HEK293 (cell line): ENCODE measurements around the gene HEXIM1.

ENCODE experiments used
- CTCF ChIA-PET: fragments of 350-600 bp; formaldehyde crosslinking; extraction: SDS; loops from one replicate; lab custom pipeline; 2021; ENCODE audit warnings: antibody characterized with exemption; lab: Yijun Ruan, JAX
- POLR2A ChIA-PET: fragments of 300-600 bp; formaldehyde crosslinking; extraction: SDS; loops from one replicate; lab custom pipeline; 2020; ENCODE audit warnings: antibody characterized with exemption, inconsistent platforms; lab: Yijun Ruan, JAX
- H3K27ac ChIP-seq: fragments of 200-500 bp; sonication (Bioruptor generic); 2 replicates; pipeline ENCODE4 v1.5.1; 2014; ENCODE audit warnings: low read depth, low read length, control low read depth, inconsistent platforms; ENCODE audit errors: extremely low read depth
- H3K36me3 ChIP-seq, 2 experiments: fragments of 200-500 bp in 1 of 2; sonication (Bioruptor generic) in 1 of 2; 1 replicate in 1 of 2; 2 replicates in 1 of 2; pipeline ENCODE4 v1.5.1; 2014 to 2017; ENCODE audit warnings: inconsistent platforms in 2 of 2, low read length in 2 of 2; ENCODE audit not compliant: control insufficient read depth in 2 of 2, insufficient read depth in 1 of 2
- H3K4me1 ChIP-seq: fragments of 200-500 bp; sonication (Bioruptor generic); 2 replicates; pipeline ENCODE4 v1.5.1; 2014; ENCODE audit warnings: mild to moderate bottlenecking, low read length, inconsistent platforms; ENCODE audit not compliant: control insufficient read depth, insufficient read depth
- H3K4me3 ChIP-seq: 2 replicates; pipeline ENCODE4 v1.5.1; 2011; ENCODE audit warnings: low read depth, mild to moderate bottlenecking, control low read depth, low read length, moderate library complexity
- H3K9me3 ChIP-seq: fragments of 200-500 bp; sonication (Bioruptor generic); 2 replicates; pipeline ENCODE4 v1.5.1; 2014; ENCODE audit warnings: low read depth, low read length, inconsistent platforms; ENCODE audit not compliant: control insufficient read depth, insufficient read depth
- BCL11B ChIP-seq: fragments of 450-650 bp; formaldehyde crosslinking; IDR thresholded peaks from 2 replicates; pipeline ENCODE4 v1.5.1; 2016; ENCODE audit warnings: low read depth, missing biosample characterization, missing genetic modification characterization
- FEZF1 ChIP-seq: fragments of 450-650 bp; formaldehyde crosslinking; IDR thresholded peaks from 2 replicates; pipeline ENCODE4 v1.5.1; 2016; ENCODE audit warnings: missing biosample characterization, missing genetic modification characterization
- KLF1 ChIP-seq: fragments of 450-650 bp; formaldehyde crosslinking; IDR thresholded peaks from 2 replicates; pipeline ENCODE4 v1.5.1; 2016; ENCODE audit warnings: missing biosample characterization, missing genetic modification characterization
- KLF9 ChIP-seq: fragments of 450-650 bp; formaldehyde crosslinking; IDR thresholded peaks from 2 replicates; pipeline ENCODE4 v1.5.1; 2016; ENCODE audit warnings: missing biosample characterization, missing genetic modification characterization, low read depth
- OSR2 ChIP-seq: fragments of 450-650 bp; formaldehyde crosslinking; IDR thresholded peaks from 2 replicates; pipeline ENCODE4 v1.5.1; 2016; ENCODE audit warnings: missing biosample characterization, missing genetic modification characterization
- SCRT2 ChIP-seq: fragments of 450-650 bp; formaldehyde crosslinking; IDR thresholded peaks from 2 replicates; pipeline ENCODE4 v1.5.1; 2016; ENCODE audit warnings: missing biosample characterization, missing genetic modification characterization
- ZFHX2 ChIP-seq: fragments of 450-650 bp; formaldehyde crosslinking; conservative IDR thresholded peaks from 2 replicates; pipeline ENCODE4 v1.5.1; 2016; ENCODE audit warnings: missing biosample characterization, missing genetic modification characterization
- ZIC2 ChIP-seq: fragments of 450-650 bp; formaldehyde crosslinking; IDR thresholded peaks from 2 replicates; pipeline ENCODE4 v1.5.1; 2016; ENCODE audit warnings: missing biosample characterization, missing genetic modification characterization
- ZNF211 ChIP-seq: fragments of 450-650 bp; formaldehyde crosslinking; IDR thresholded peaks from 2 replicates; pipeline ENCODE4 v1.5.1; 2016; ENCODE audit warnings: low read depth, missing biosample characterization, missing genetic modification characterization
- ZNF394 ChIP-seq: fragments of 450-650 bp; formaldehyde crosslinking; IDR thresholded peaks from 2 replicates; pipeline ENCODE4 v1.5.1; 2016; ENCODE audit warnings: missing biosample characterization, missing genetic modification characterization, mild to moderate bottlenecking, moderate library complexity, borderline replicate concordance
- ZNF433 ChIP-seq: fragments of 450-650 bp; formaldehyde crosslinking; IDR thresholded peaks from 2 replicates; pipeline ENCODE4 v1.5.1; 2016; ENCODE audit warnings: missing biosample characterization, missing genetic modification characterization, low read depth
- ZNF600 ChIP-seq: fragments of 450-650 bp; formaldehyde crosslinking; IDR thresholded peaks from 2 replicates; pipeline ENCODE4 v1.5.1; 2016; ENCODE audit warnings: missing biosample characterization, missing genetic modification characterization
- ZNF776 ChIP-seq: fragments of 450-650 bp; formaldehyde crosslinking; IDR thresholded peaks from 2 replicates; pipeline ENCODE4 v1.5.0; 2017; ENCODE audit warnings: missing biosample characterization, missing genetic modification characterization, borderline replicate concordance
- ZSCAN16 ChIP-seq: fragments of 450-650 bp; formaldehyde crosslinking; IDR thresholded peaks from 2 replicates; pipeline ENCODE4 v1.5.1; 2016; ENCODE audit warnings: missing biosample characterization, missing genetic modification characterization
- TF ChIP-seq, protein P1 (sequence below): fragments of 450-650 bp; formaldehyde crosslinking; IDR thresholded peaks from 2 replicates; pipeline ENCODE4 v1.5.1; 2016; ENCODE audit warnings: missing biosample characterization, missing genetic modification characterization
- TF ChIP-seq, protein P2 (sequence below): fragments of 450-650 bp; IDR thresholded peaks from 2 replicates; pipeline ENCODE4 v1.5.1; 2018; ENCODE audit warnings: missing biosample characterization, mild to moderate bottlenecking, missing genetic modification characterization
- TF ChIP-seq, protein P3 (sequence below): fragments of 450-650 bp; formaldehyde crosslinking; IDR thresholded peaks from 2 replicates; pipeline ENCODE4 v1.5.1; 2016; ENCODE audit warnings: missing biosample characterization, missing genetic modification characterization

Gene HEXIM1

DNA sequence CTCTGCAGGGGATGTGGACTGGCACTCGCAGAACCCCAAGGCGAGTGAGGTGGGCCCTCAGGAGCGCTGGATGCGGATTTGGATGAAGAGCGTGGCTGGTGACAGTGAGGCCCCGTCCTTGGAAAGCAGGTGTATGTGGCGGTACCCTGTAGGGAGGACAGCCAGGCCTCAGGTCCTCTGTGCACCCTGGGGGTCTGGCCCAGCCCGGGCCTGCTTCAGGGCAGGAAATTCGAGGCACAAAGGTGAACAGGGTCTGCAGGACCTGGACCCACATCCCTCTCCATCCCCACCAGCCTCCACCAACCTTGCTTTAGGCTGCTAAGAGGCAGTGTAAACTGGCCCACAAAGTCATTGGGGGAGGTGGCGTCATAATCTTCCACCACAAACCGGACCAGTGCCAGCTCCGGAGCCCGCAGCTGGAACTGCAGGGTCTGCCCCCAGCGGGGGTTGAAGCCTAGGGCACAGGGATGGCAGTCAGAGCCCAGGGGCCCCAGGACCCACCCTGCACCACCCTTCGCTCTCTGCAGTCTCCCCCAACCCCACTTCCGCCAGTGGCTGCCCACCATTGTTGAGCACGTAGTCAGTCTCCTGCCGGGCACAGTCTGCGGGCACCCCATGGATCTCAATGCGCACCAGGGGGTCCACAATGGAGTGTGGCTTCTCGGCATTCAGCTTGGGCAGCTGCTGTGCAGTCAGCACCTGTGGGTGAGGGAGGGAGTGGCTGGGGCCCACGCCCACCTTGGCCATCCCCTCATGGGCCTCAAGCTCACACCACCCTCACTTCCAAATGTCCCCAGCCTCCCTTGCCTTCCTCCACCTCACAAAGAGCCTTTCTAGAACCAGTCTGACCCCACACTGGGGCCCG is 35.5 kb upstream of the HEXIM1 start:
- H3K36me3 ChIP-seq: peaks cover 0 to 55% of the 10 kb centered on the region in 2 experiments; a peak in 1 of 3 replicates
- TF ChIP-seq ZIC2 (peak; percentile 23; the same call in 1 of the 2 replicates), KLF9 (tag by site-specific recombination) (peak; percentile 46; the same call in 1 of the 2 replicates), ZFHX2 (tag by site-specific recombination) (peak; percentile 17; the same call in 1 of the 2 replicates), FEZF1 (tag by site-specific recombination) (no peak), KLF1 (tag by site-specific recombination) (peak; percentile 65), ZNF394 (no peak), ZNF776 (tag by site-specific recombination) (no peak), ZNF600 (tag by site-specific recombination) (peak; percentile 49; the same call in 1 of the 2 replicates)
- TF ChIP-seq, protein P1, sequence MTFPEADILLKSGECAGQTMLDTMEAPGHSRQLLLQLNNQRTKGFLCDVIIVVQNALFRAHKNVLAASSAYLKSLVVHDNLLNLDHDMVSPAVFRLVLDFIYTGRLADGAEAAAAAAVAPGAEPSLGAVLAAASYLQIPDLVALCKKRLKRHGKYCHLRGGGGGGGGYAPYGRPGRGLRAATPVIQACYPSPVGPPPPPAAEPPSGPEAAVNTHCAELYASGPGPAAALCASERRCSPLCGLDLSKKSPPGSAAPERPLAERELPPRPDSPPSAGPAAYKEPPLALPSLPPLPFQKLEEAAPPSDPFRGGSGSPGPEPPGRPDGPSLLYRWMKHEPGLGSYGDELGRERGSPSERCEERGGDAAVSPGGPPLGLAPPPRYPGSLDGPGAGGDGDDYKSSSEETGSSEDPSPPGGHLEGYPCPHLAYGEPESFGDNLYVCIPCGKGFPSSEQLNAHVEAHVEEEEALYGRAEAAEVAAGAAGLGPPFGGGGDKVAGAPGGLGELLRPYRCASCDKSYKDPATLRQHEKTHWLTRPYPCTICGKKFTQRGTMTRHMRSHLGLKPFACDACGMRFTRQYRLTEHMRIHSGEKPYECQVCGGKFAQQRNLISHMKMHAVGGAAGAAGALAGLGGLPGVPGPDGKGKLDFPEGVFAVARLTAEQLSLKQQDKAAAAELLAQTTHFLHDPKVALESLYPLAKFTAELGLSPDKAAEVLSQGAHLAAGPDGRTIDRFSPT (tag by site-specific recombination): peak; percentile 15; the same call in 1 of the 2 replicates
- TF ChIP-seq, protein P2, sequence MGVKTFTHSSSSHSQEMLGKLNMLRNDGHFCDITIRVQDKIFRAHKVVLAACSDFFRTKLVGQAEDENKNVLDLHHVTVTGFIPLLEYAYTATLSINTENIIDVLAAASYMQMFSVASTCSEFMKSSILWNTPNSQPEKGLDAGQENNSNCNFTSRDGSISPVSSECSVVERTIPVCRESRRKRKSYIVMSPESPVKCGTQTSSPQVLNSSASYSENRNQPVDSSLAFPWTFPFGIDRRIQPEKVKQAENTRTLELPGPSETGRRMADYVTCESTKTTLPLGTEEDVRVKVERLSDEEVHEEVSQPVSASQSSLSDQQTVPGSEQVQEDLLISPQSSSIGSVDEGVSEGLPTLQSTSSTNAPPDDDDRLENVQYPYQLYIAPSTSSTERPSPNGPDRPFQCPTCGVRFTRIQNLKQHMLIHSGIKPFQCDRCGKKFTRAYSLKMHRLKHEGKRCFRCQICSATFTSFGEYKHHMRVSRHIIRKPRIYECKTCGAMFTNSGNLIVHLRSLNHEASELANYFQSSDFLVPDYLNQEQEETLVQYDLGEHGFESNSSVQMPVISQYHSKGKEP (tag by site-specific recombination): no peak
- no peaks in the 10 kb centered on the region for H3K9me3 ChIP-seq
- H3K4me1 ChIP-seq: no peaks in the 10 kb centered on the region
- ChIA-PET CTCF (interaction anchor here (1.0 to 1.8 kb wide), 3 partner anchors 14 to 85 kb away, joined by 4 to 9 read pairs (median 8); partner anchors contain the start of gene ACBD4), POLR2A (interaction anchor here (1.1 to 1.5 kb wide), 2 partner anchors 15 to 50 kb away, joined by 3 to 4 read pairs; no protein-coding TSS in a partner anchor)
- H3K4me3 ChIP-seq: no peak overlapping the region
- H3K27ac ChIP-seq: no peak overlapping the region

DNA sequence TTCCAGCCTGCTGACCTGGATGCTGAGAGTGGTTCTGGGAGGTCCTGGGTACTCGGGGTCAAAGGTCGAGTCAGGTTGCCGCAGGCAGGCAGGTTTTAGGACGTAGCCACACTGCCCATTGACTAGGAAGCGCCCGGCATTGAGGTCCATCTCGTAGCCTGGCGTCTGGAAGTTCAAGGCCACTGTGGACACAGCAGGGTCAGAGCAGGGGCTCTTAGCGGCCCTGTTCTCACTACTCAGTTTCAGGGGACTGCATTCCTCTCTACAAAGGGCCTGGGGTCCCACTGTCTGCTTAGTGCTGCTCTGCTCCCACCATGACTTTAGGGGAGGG is 34.9 kb upstream of the HEXIM1 start:
- CTCF ChIA-PET: interaction anchor here (0.9 kb wide), 1 partner anchor 193 kb away, joined by 3 read pairs; no protein-coding TSS in a partner anchor
- POLR2A ChIA-PET: no interaction called here
- peaks cover 0 to 55% of the 10 kb centered on the region in 2 experiments; a peak in 1 of 3 replicates for H3K36me3 ChIP-seq
- no peaks in the 10 kb centered on the region for H3K9me3 ChIP-seq
- H3K4me3 ChIP-seq: no peak overlapping the region
- no peak overlapping the region for H3K27ac ChIP-seq
- TF ChIP-seq ZNF211 (tag by site-specific recombination) (no peak), BCL11B (tag by site-specific recombination) (0 out of 2 replicates have a peak, but pooled peaks have one; percentile 38), ZNF433 (tag by site-specific recombination) (no peak)
- H3K4me1 ChIP-seq: no peaks in the 10 kb centered on the region

DNA sequence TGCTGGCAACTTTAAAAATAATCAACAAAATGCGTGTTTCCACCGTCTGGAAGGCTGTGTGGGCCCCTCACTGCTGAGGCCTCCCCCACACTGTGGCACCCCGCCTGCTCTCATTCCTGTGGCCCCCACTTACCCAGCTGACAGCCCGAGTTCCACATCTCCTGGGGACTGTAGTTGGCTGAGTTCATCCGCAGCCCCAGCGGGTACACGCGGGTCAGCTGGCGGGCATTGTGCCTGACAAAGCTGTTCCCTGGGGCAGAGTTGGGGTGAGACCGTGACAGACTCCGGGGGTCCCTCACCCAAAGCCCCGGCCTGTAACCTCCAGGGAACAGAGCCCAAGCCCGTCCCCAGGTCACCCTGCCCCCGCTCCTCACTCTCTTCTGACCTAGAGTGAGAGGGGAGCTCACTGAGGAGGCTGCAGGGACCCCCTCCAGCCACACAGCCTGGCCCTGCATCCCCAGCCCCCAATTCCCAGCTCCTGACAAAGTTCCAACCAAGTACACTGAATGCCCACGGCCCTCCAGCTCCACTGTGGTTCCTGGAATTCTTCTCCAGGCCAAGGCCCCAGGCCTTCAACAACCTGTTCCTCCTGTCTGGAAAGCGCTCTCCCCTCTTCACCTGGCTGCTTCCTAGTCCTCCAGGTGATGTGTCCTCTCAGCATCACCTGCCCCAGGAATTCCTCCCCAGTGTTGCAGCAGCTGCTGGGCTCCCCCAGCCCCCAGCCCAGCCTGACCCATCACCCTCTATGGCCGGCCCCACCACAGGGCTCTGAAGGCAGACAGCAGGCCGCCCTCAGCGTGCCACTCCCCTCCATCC is 34.0 kb upstream of the HEXIM1 start:
- TF ChIP-seq SCRT2 (peak; percentile 47; the same call in 1 of the 2 replicates), ZIC2 (peak; percentile 19; the same call in 1 of the 2 replicates), OSR2 (tag by site-specific recombination) (no peak), ZSCAN16 (no peak)
- TF ChIP-seq, protein P3, sequence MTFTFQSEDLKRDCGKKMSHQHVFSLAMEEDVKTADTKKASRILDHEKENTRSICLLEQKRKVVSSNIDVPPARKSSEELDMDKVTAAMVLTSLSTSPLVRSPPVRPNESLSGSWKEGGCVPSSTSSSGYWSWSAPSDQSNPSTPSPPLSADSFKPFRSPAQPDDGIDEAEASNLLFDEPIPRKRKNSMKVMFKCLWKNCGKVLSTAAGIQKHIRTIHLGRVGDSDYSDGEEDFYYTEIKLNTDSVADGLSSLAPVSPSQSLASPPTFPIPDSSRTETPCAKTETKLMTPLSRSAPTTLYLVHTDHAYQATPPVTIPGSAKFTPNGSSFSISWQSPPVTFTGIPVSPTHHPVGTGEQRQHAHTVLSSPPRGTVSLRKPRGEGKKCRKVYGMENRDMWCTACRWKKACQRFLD (tag by site-specific recombination): no peak
- TF ChIP-seq, all 188 proteins: peak for 2
- H3K27ac ChIP-seq: no peak overlapping the region
- ChIA-PET CTCF (interaction anchor here (0.6 to 1.2 kb wide), 4 partner anchors 11 to 194 kb away, joined by 3 to 7 read pairs (median 4); no protein-coding TSS in a partner anchor), POLR2A (no interaction called here)
- no peaks in the 10 kb centered on the region for H3K9me3 ChIP-seq
- no peaks in the 10 kb centered on the region for H3K4me1 ChIP-seq
- H3K4me3 ChIP-seq: no peak overlapping the region
- peaks cover 0 to 54% of the 10 kb centered on the region in 2 experiments; a peak in 1 of 3 replicates for H3K36me3 ChIP-seq
